Esophagus squamous epithelium (tissue), 4 donors: ENCODE results near the gene RIC8B.

Experiments used
- CTCF ChIP-seq, 6 experiments: fragments of 450-650 bp in 4 of 6; fragments of 200-600 bp in 2 of 6; sonication (generic) in 2 of 6; IDR thresholded peaks; one replicate each; pipeline ENCODE4 v1.5.1; 2016 to 2019; ENCODE audit warnings: antibody characterized with exemption in 6 of 6, mild to moderate bottlenecking in 4 of 6, moderate library complexity in 4 of 6
- POLR2A ChIP-seq, 4 donors: fragments of 450-650 bp; IDR thresholded peaks; one replicate each; pipeline ENCODE4 v1.6.1; 2017; ENCODE audit warnings: antibody characterized with exemption in 4 of 4, mild to moderate bottlenecking in 4 of 4, moderate library complexity in 3 of 4

- no peak for TF ChIP-seq CTCF (IDR thresholded peaks at IDR 0.05)
- TF ChIP-seq POLR2A (IDR thresholded peaks at IDR 0.05): no peak
Observed at GRCh38 chr12:106767206-106767605, 7.3 kb upstream of the RIC8B start.
